Measurements from ENCODE around the gene ENDOV.
"Not testable (repeated sequence)": the region's sequence is repeated elsewhere in the genome, so short reads cannot be mapped to it uniquely, and the experiment has no call there.

Gene ENDOV

GRCh38 chr17:80389011-80389995 lies 25.7 kb upstream of the ENDOV start:
- DNase-seq, result peak; percentile 63

DNA sequence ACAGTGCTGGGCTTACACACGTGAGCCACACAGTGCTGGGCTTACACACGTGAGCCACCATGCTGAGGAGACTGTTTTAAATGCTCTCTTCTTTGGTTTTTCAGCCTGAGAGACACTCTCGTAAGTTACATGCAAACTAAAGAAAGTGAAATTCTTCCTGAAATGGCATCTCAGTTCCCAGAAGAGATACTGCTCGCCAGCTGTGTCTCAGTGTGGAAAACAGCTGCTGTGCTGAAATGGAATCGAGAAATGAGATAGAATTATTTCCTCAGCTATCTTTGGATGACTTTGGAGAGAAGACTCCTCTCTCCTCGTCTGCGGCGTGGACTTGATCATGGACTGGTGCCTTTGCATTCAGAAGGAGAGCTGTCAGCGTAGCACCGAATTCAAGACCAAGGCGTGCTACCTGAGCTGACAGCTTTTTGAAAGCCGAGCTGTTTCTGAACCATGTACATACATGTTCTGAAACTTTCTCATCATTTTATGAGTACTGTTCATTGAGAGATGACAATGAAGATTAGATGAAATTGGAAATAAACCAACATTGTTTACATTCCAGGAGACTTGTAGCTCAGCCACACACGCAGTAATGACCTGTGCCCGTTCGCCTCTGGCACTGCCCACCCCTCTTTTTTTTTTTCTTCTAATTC lies 21.6 kb upstream of the ENDOV start:
- no peak for DNase-seq

GRCh38 chr17:80393961-80394360 lies 21.0 kb upstream of the ENDOV start:
- no peak for DNase-seq

DNA sequence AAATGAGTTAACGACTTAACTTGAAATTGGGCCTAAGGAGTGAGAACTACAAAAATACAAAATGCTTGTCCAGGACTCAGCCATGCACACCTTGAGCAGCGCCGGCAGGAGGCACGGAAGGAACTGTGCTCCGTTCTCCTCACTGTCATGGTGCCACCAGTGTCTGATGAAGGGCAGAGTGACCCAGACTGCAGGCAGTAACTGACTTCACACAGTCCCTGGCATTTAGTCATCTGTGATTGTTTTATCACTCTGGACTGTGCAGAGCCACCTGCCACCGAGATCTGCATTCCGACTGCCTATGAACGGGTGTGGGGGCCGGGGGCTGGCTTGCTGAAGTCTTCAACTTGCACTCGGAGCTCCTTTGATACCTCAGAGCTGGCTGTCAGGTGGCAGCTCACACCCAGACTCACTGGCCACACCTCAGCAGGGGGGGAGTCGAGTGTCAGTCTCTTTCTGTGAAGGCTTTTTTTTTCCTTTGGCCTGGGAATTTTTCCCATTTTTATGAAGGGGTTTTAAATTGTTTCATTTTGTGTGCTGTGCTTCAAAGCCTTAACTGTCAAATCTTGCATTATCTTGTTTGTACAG lies 20.2 kb upstream of the ENDOV start:
- no peak for DNase-seq

GRCh38 chr17:80395402-80396151 lies 19.4 kb upstream of the ENDOV start:
- DNase-seq, result no peak

DNA sequence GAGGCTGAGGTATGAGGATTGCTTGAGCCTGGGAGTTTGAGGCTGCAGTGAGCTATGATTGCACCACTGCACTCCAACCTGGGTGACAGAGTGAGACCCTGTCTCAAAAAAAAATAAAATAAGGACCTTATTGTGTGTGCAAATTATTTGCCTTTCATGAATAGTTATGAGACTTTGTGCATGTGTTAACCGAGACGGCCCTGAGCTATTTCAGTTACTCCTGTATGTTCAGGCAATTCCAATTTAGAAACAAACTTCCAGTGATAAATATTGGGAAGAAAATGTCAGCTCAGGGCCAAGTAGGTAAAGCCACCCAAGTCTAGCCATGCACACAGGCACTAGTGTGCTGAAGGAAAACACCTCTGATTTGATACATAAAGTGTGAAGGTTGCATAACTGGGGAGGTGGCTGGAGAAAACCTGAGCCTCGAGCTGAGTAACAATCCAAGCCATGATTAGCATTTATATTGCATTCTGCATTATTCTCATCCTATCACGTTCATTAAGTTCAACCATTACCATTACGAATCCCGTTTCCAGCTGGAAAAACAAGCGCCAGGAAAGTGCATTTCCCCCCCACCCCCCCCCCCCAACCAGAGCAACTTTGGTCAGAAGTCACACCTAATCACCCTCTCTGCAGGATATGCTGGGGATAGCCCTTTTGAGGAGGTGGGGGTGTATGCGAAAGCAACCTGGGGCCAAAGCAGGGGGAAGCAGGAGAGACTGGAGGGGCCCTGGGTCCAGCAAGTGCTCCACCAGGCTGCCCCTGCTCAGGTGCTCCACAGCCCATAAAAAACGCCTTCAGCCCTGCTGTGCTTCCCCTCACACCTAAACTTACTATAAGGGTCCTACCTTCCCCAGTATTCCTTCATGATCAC lies 18.6 kb upstream of the ENDOV start:
- DNase-seq, result no peak

DNA sequence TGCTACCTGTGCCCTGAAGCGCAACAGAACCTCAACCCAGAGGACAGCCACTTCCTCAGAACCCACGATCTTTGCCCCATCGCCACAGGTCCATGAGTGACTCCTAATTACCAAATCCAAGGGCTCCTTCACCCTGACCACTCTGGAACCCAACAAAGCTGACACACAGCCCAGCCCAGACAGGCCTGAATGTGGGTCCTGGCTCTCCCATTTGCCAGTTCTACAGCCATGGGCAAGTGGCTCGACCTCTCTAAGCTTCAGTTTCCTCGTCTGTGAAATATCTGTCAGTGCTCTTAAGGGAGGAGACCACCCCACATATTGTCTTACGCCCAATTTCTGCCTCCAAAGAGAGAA lies 18.0 kb upstream of the ENDOV start:
- DNase-seq, result no peak

GRCh38 chr17:80397686-80398085 lies 17.3 kb upstream of the ENDOV start:
- DNase-seq, result no peak

DNA sequence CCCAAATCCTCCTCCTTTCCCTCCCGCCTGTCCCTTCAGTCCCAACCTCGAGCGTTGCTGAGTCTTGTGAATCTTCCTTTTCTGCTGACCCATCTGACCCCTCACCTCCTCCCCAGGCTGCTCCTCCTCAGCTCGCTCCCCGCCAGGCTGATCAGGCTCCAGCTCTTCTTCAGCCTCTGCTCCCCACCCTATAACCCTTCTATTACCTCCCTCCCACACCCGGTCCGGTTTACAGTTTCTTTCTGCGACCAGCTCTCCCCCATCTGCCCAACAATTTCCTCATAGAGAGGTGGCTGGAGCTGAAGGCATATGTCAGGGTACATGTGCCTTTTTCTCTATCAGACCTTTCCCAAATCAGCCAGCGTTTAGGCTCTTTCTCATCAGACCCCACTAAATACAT lies 13.9 kb upstream of the ENDOV start:
- not testable (repeated sequence) for DNase-seq

- not testable (repeated sequence) for DNase-seq
Observed at GRCh38 chr17:80402102-80402501, 12.9 kb upstream of the ENDOV start.

DNA sequence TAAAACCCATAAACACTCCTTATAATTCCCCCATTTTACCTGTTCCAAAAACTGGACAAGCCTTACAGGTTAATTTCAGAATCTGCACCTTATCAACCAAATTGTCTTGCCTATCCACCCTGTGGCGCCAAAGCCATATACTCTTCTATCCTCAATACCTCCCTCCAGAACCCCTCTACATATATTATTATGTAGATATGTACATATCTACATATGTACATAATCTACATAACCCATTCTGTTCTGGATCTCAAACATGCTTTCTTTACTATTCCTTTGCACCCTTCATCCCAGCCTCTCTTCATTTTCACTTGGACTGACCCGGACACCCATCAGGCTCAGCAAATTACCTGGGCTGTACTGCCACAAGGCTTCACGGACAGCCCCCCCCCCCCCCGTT lies 12.0 kb upstream of the ENDOV start:
- DNase-seq, result no peak

DNA sequence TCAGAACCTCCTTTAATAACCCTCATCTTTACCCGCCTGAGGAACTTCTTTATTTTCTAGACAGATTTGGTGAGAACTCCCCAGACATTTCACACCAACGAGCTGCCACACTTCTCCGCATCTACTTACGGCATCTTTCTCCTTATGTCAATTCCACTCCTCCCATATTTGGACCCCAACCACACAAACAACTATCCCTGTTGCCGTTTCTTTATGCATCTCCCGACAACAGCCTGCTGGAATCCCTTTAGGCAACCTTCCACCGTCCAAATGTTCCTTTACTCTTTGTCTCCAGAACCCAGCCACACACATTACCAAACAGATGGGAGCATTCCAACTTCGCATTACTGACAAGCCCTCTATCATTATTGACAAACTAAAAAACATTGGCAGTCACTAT lies 8.8 kb upstream of the ENDOV start:
- DNase-seq, result no peak

- DNase-seq, result not testable (repeated sequence)
Observed at GRCh38 chr17:80407917-80408316, 7.0 kb upstream of the ENDOV start.

DNA sequence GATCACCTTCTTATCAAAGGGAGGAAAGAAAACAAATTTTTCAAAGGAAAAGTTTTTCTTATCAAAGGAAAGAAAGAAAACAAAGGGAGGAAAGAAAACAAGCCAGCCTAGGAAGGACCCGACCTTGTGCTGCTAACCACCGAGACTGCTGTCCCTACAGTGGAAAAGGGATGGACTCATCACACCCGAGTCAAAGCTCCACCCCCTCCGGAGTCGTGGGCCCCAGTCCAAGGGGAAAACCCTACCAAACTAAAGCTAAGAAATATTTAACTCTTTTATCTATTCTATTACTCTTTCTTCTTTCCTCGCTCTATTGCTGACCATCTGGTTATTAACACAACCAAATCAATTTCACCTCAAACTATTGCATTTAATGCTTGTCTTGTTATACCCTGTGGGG lies 6.1 kb upstream of the ENDOV start:
- DNase-seq, result no peak

GRCh38 chr17:80409626-80410025 lies 5.3 kb upstream of the ENDOV start:
- no peak for DNase-seq

GRCh38 chr17:80410441-80411087 lies 4.4 kb upstream of the ENDOV start:
- not testable (repeated sequence) for DNase-seq

GRCh38 chr17:80413771-80414507 lies 1.0 kb upstream of the ENDOV start:
- no peak for DNase-seq

- DNase-seq, result no peak
Observed at GRCh38 chr17:80414508-80414802, 512 bp upstream of the ENDOV start.

- no peak for DNase-seq
Observed at GRCh38 chr17:80415626-80416137, 715 bp downstream of the ENDOV start.

- no peak for DNase-seq
Observed at GRCh38 chr17:80416260-80416939, 1.4 kb downstream of the ENDOV start.
